Liver (tissue), 9 donors: ENCODE results near the gene PRSS38. TPM values are rescaled to one million over a fixed set of nuclear protein-coding genes. Genes with fewer than 3 reads are reported as not detected.
A peak's percentile ranks its signal among the peaks of the same experiment; 100 is the strongest.

ENCODE experiments used
- DNase-seq: peaks from one replicate; pipeline ENCODE4 v3.0.0-alpha.2; 2017; ENCODE audit warnings: low spot score
- H3K27ac ChIP-seq, 2 donors: one replicate each; pipeline ENCODE4 v1.7.0; 2013; ENCODE audit warnings: inconsistent platforms in 2 of 2, low read length in 2 of 2, control low read depth in 1 of 2, low read depth in 1 of 2, mild to moderate bottlenecking in 1 of 2
- H3K27me3 ChIP-seq, 4 donors: one replicate each; pipeline versions ENCODE4 v1.6.1 to v1.7.0; 2013; ENCODE audit warnings: low read length in 3 of 4, inconsistent platforms in 1 of 4, mild to moderate bottlenecking in 1 of 4, moderate library complexity in 1 of 4; ENCODE audit not compliant: control insufficient read depth in 4 of 4, insufficient read depth in 4 of 4
- H3K36me3 ChIP-seq, 4 donors: one replicate each; pipeline versions ENCODE4 v1.6.1 to v1.7.0; 2013; ENCODE audit warnings: low read length in 3 of 4, mild to moderate bottlenecking in 3 of 4, low read depth in 1 of 4, moderate library complexity in 1 of 4; ENCODE audit not compliant: control insufficient read depth in 4 of 4, insufficient read depth in 3 of 4
- H3K4me1 ChIP-seq, 4 donors: one replicate each; pipeline versions ENCODE4 v1.6.1 to v1.7.0; 2013; ENCODE audit warnings: low read length in 3 of 4, mild to moderate bottlenecking in 3 of 4, moderate library complexity in 1 of 4; ENCODE audit not compliant: control insufficient read depth in 4 of 4, insufficient read depth in 4 of 4
- H3K4me3 ChIP-seq, 3 donors: one replicate each; pipeline versions ENCODE4 v1.6.1 to v1.7.0; 2013; ENCODE audit warnings: low read length in 3 of 3, control low read depth in 1 of 3, low read depth in 1 of 3, mild to moderate bottlenecking in 1 of 3
- H3K9ac ChIP-seq, 2 donors: one replicate each; pipeline ENCODE4 v1.7.0; 2013; ENCODE audit warnings: low read length in 2 of 2, mild to moderate bottlenecking in 2 of 2, moderate library complexity in 2 of 2, control low read depth in 1 of 2, low read depth in 1 of 2
- H3K9me3 ChIP-seq, 4 donors: one replicate each; pipeline versions ENCODE4 v1.6.1 to v1.7.0; 2013; ENCODE audit warnings: low read length in 3 of 4; ENCODE audit not compliant: control insufficient read depth in 4 of 4
- EGR1 ChIP-seq, 2 donors: IDR thresholded peaks; 2 replicates each; pipeline ENCODE4 v1.6.1; 2016 to 2018; ENCODE audit warnings: antibody characterized with exemption in 2 of 2, low read depth in 2 of 2
- FOXA1 ChIP-seq: IDR thresholded peaks from 2 replicates; pipeline ENCODE4 v1.6.1; 2016; ENCODE audit warnings: antibody characterized with exemption
- FOXA2 ChIP-seq: IDR thresholded peaks from 2 replicates; pipeline ENCODE4 v1.6.1; 2016; ENCODE audit warnings: antibody characterized with exemption
- GABPA ChIP-seq, 2 donors: IDR thresholded peaks in 1 of 2; conservative IDR thresholded peaks in 1 of 2; 2 replicates each; pipeline ENCODE4 v1.6.1; 2016; ENCODE audit warnings: antibody characterized with exemption in 2 of 2, mild to moderate bottlenecking in 1 of 2, moderate library complexity in 1 of 2
- HNF4G ChIP-seq: IDR thresholded peaks from 2 replicates; pipeline ENCODE4 v1.6.1; 2016; ENCODE audit warnings: antibody characterized with exemption
- JUND ChIP-seq, 2 donors: IDR thresholded peaks; 2 replicates each; pipeline ENCODE4 v1.6.1; 2016; ENCODE audit warnings: antibody characterized with exemption in 2 of 2
- NR2F2 ChIP-seq: IDR thresholded peaks from 2 replicates; pipeline ENCODE4 v1.6.1; 2016; ENCODE audit warnings: antibody characterized with exemption
- TAF1 ChIP-seq: conservative IDR thresholded peaks from 2 replicates; pipeline ENCODE4 v1.6.1; 2016; ENCODE audit warnings: antibody characterized with exemption, mild to moderate bottlenecking
- YY1 ChIP-seq: IDR thresholded peaks from 2 replicates; pipeline ENCODE4 v1.6.1; 2016; ENCODE audit warnings: antibody characterized with exemption, mild to moderate bottlenecking
- WGBS: extraction: QIAGEN DNeasy Blood & Tissue Kit; methylation state at CpG from one replicate; pipeline ENCODE4 v1.1.7; 2013; 5-methylcytosine and 5-hydroxymethylcytosine counted together
- polyA plus RNA-seq, 2 donors: library from polyadenylated mRNA; stranded (reverse) in 1 of 2; unstranded in 1 of 2; fragments of 200-250 nt in 1 of 2; fragments of >200 nt in 1 of 2; fragmentation: Nextera tagmentation in 1 of 2; extraction: Ambion mirVana in 1 of 2; gene quantifications; one replicate each; pipeline versions ENCODE4 v1.2.1 to v1.2.3, GENCODE V29; 2013 to 2015
- total RNA-seq, 2 donors: library from RNA; depleted of rRNA; stranded (reverse); fragments of >200 nt; gene quantifications; one replicate each; pipeline ENCODE4 v1.2.3, GENCODE V29; 2014
- TF ChIP-seq, protein P1 (sequence below): fragments of 150-350 bp; IDR thresholded peaks from 2 replicates; pipeline ENCODE4 v1.5.1; 2017; ENCODE audit warnings: improper control_type of control experiment, low read depth, low read length; ENCODE audit not compliant: missing input control
- TF ChIP-seq, protein P2 (sequence below): IDR thresholded peaks from 2 replicates; pipeline ENCODE4 v1.6.1; 2016; ENCODE audit warnings: antibody characterized with exemption, mild to moderate bottlenecking
- TF ChIP-seq, protein P3 (sequence below): IDR thresholded peaks from 2 replicates; pipeline ENCODE4 v1.6.1; 2016; ENCODE audit warnings: antibody characterized with exemption
- donor health status: healthy.
- donor health status: healthy.
- donor health status: healthy.
- donor health status: healthy.
- donor health status: healthy.

PRSS38 gene
- total and polyA plus RNA-seq, 4 donors = not detected

DNA sequence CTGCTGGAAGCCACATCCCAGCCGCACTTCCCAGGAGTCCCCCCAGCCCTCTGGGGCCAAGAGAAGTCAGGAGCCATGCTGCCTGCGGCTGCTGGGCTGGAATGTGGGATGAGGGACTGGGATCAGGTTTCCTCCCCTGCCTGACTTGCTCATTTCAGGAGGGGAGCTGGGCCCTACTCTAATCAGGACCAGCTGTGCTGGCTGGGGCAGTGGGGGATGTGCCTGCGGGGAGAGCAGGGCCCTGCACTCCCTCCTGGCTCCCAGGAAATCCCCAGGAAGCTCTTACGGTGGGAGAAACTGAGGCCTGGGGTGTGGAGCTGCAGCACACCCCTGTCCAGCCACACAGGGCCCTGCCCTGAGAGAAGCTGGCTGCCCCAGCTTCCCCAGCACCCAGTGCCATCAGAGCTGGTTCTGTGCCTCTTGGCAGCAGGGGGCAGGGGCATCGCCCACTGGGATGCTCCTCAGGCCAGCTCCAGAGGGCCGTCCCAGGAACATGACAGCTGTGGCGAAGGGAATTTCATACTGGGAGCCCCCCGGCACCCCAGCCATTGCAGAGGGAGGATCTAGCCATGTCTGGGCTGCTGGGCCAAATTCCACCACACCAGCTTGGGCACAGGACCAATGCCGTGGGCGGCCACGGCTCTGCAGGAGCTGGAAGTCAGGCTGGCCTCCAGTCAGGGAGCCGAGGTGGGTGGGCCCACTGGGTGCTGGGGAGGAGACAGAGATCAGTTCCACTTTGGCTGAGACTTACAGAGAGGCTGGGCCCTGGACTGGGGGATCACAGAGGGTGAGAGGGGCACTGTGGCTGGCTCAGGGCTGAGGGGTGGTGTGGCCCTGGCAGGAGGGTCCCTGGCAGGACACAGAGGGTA is 21.3 kb upstream of the PRSS38 start:
- Histone ChIP-seq H3K9ac (no peak overlapping the region), H3K27ac (no peak overlapping the region), H3K9me3 (no peaks in the 10 kb centered on the region), H3K27me3 (peaks cover 0 to 2% (median 0%) of the 10 kb centered on the region in 4 donors), H3K4me1 (no peaks in the 10 kb centered on the region), H3K36me3 (no peaks in the 10 kb centered on the region), H3K4me3 (no peak overlapping the region)
- DNase-seq = no peak
- no peak for TF ChIP-seq GABPA (IDR thresholded peaks at IDR 0.05 in 1 of 2, conservative IDR thresholded peaks at IDR 0.05 in 1 of 2)
- TF ChIP-seq, protein P1, sequence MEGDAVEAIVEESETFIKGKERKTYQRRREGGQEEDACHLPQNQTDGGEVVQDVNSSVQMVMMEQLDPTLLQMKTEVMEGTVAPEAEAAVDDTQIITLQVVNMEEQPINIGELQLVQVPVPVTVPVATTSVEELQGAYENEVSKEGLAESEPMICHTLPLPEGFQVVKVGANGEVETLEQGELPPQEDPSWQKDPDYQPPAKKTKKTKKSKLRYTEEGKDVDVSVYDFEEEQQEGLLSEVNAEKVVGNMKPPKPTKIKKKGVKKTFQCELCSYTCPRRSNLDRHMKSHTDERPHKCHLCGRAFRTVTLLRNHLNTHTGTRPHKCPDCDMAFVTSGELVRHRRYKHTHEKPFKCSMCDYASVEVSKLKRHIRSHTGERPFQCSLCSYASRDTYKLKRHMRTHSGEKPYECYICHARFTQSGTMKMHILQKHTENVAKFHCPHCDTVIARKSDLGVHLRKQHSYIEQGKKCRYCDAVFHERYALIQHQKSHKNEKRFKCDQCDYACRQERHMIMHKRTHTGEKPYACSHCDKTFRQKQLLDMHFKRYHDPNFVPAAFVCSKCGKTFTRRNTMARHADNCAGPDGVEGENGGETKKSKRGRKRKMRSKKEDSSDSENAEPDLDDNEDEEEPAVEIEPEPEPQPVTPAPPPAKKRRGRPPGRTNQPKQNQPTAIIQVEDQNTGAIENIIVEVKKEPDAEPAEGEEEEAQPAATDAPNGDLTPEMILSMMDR = no peak
- no peak for TF ChIP-seq FOXA2
- peak in 1 of 2 donors; percentile 40 for TF ChIP-seq EGR1 (IDR thresholded peaks at IDR 0.05; ENCODE audit: low read depth in 2 of 2)
- 67% methylated on average over 12 of the region's 12 CpGs for WGBS

DNA sequence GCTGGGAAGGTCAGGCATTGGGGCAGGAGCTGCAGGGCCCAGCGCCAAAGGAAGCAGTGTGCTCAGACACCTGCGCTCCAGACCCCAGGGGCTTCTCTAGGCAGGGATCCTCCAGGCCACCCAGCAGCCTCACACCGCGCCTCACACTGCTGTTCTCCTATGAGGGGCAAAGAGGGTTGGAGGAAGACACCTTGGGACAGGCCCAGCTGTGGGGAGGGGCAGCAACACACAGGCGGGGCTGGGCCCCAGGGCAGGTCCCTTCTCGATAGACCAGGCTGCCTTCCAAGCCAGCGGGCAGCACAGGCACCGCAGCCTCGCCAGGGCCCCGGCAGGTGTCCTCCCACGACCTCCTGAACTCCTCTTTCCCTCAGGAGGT is 20.7 kb upstream of the PRSS38 start:
- Histone ChIP-seq H3K9me3 (no peaks in the 10 kb centered on the region), H3K4me3 (no peak overlapping the region), H3K27me3 (peaks cover 0 to 2% (median 0%) of the 10 kb centered on the region in 4 donors), H3K36me3 (no peaks in the 10 kb centered on the region), H3K9ac (no peak overlapping the region), H3K27ac (no peak overlapping the region), H3K4me1 (no peaks in the 10 kb centered on the region)
- DNase-seq = no peak
- TF ChIP-seq NR2F2 (no peak), EGR1 (IDR thresholded peaks at IDR 0.05; ENCODE audit: low read depth in 2 of 2) (no peak), HNF4G (no peak), JUND (IDR thresholded peaks at IDR 0.05) (no peak), GABPA (IDR thresholded peaks at IDR 0.05 in 1 of 2, conservative IDR thresholded peaks at IDR 0.05 in 1 of 2) (no peak), YY1 (no peak), FOXA2 (no peak), TAF1 (no peak), FOXA1 (no peak)
- TF ChIP-seq, protein P1 = no peak
- TF ChIP-seq, protein P2, sequence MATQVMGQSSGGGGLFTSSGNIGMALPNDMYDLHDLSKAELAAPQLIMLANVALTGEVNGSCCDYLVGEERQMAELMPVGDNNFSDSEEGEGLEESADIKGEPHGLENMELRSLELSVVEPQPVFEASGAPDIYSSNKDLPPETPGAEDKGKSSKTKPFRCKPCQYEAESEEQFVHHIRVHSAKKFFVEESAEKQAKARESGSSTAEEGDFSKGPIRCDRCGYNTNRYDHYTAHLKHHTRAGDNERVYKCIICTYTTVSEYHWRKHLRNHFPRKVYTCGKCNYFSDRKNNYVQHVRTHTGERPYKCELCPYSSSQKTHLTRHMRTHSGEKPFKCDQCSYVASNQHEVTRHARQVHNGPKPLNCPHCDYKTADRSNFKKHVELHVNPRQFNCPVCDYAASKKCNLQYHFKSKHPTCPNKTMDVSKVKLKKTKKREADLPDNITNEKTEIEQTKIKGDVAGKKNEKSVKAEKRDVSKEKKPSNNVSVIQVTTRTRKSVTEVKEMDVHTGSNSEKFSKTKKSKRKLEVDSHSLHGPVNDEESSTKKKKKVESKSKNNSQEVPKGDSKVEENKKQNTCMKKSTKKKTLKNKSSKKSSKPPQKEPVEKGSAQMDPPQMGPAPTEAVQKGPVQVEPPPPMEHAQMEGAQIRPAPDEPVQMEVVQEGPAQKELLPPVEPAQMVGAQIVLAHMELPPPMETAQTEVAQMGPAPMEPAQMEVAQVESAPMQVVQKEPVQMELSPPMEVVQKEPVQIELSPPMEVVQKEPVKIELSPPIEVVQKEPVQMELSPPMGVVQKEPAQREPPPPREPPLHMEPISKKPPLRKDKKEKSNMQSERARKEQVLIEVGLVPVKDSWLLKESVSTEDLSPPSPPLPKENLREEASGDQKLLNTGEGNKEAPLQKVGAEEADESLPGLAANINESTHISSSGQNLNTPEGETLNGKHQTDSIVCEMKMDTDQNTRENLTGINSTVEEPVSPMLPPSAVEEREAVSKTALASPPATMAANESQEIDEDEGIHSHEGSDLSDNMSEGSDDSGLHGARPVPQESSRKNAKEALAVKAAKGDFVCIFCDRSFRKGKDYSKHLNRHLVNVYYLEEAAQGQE = no peak
- TF ChIP-seq, protein P3, sequence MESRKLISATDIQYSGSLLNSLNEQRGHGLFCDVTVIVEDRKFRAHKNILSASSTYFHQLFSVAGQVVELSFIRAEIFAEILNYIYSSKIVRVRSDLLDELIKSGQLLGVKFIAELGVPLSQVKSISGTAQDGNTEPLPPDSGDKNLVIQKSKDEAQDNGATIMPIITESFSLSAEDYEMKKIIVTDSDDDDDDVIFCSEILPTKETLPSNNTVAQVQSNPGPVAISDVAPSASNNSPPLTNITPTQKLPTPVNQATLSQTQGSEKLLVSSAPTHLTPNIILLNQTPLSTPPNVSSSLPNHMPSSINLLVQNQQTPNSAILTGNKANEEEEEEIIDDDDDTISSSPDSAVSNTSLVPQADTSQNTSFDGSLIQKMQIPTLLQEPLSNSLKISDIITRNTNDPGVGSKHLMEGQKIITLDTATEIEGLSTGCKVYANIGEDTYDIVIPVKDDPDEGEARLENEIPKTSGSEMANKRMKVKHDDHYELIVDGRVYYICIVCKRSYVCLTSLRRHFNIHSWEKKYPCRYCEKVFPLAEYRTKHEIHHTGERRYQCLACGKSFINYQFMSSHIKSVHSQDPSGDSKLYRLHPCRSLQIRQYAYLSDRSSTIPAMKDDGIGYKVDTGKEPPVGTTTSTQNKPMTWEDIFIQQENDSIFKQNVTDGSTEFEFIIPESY = no peak
- 70% methylated on average over 11 of the region's 11 CpGs for WGBS
